Smooth muscle cell (in vitro differentiated cells): ENCODE data around the gene C20orf204. TPM values are rescaled to one million over a fixed set of nuclear protein-coding genes. Genes with fewer than 3 reads are reported as not detected.

Experiments
- DNase-seq: peaks from one replicate; lab custom pipeline; 2025; ENCODE audit not compliant: unreplicated experiment; lab: John Stamatoyannopoulos, UW
- H2AFZ ChIP-seq: fragments of 200-600 bp; sonication (generic); 2 replicates; pipeline ENCODE4 v1.6.0; 2016; ENCODE audit warnings: antibody characterized with exemption, low read depth, mild to moderate bottlenecking
- H3F3A ChIP-seq: fragments of 200-600 bp; sonication (generic); 2 replicates; pipeline ENCODE4 v1.6.0; 2017; ENCODE audit warnings: antibody characterized with exemption, low read depth
- H3K27ac ChIP-seq: fragments of 200-600 bp; sonication (generic); 2 replicates; pipeline ENCODE4 v1.5.1; 2016; ENCODE audit warnings: low read depth, mild to moderate bottlenecking
- H3K27me3 ChIP-seq: fragments of 200-600 bp; sonication (generic); 2 replicates; pipeline ENCODE4 v1.6.1; 2016; ENCODE audit warnings: low read depth, mild to moderate bottlenecking
- H3K36me3 ChIP-seq: fragments of 200-600 bp; sonication (generic); 2 replicates; pipeline ENCODE4 v1.5.1; 2016; ENCODE audit warnings: low read depth
- H3K4me1 ChIP-seq: fragments of 200-600 bp; sonication (generic); 2 replicates; pipeline ENCODE4 v1.5.1; 2016; ENCODE audit warnings: low read depth
- H3K4me2 ChIP-seq: fragments of 200-600 bp; sonication (generic); 2 replicates; pipeline ENCODE4 v1.6.0; 2016; ENCODE audit warnings: mild to moderate bottlenecking
- H3K4me3 ChIP-seq: fragments of 200-600 bp; sonication (generic); 2 replicates; pipeline ENCODE4 v1.5.1; 2016; ENCODE audit warnings: mild to moderate bottlenecking
- H3K79me2 ChIP-seq: fragments of 200-600 bp; sonication (generic); 2 replicates; pipeline ENCODE4 v1.6.0; 2016; ENCODE audit warnings: low read depth, mild to moderate bottlenecking
- H3K9ac ChIP-seq: fragments of 200-600 bp; sonication (generic); 2 replicates; pipeline ENCODE4 v1.6.0; 2016; ENCODE audit warnings: low read depth
- H3K9me3 ChIP-seq: fragments of 200-600 bp; sonication (generic); replicated peaks from 2 replicates; pipeline ENCODE4 v1.5.1; 2016; ENCODE audit warnings: low read depth
- H4K20me1 ChIP-seq: fragments of 200-600 bp; sonication (generic); 2 replicates; pipeline ENCODE4 v1.6.0; 2016; ENCODE audit warnings: low read depth
- CTCF ChIP-seq: fragments of 200-600 bp; sonication (generic); IDR thresholded peaks from 2 replicates; pipeline ENCODE4 v1.5.1; 2017; ENCODE audit warnings: borderline replicate concordance, mild to moderate bottlenecking, antibody characterized with exemption; ENCODE audit not compliant: insufficient read depth, poor library complexity, severe bottlenecking
- WGBS: methylation state at CpG from one replicate; pipeline ENCODE4 v1.1.7; 2016; ENCODE audit warnings: low lambda C conversion rate; 5-methylcytosine and 5-hydroxymethylcytosine counted together
- polyA plus RNA-seq: library from polyadenylated mRNA; unstranded; fragments of >200 nt; fragmentation: Nextera tagmentation; extraction: Ambion mirVana; gene quantifications from 2 replicates; pipeline ENCODE4 v1.2.1, GENCODE V29; 2016
- total RNA-seq: library from RNA; depleted of rRNA; stranded (reverse); fragments of >200 nt; gene quantifications from 2 replicates; pipeline ENCODE4 v1.2.3, GENCODE V29; 2014

The C20orf204 gene
- total and polyA plus RNA-seq, 2 experiments from 2014 or later, result 0.09 to 0.87 TPM

GRCh38 chr20:64079273-64080012 is 43.5 kb downstream of the C20orf204 start, which contains the start of gene RGS19:
TSS of gene RGS19 (minus strand) at chr20:64079518. CDS start at chr20:64076886, 2,632 bp downstream.
- Histone ChIP-seq H3F3A (peaks cover 14% of the 10 kb centered on the region), H3K36me3 (no peaks in the 10 kb centered on the region), H3K4me1 (peaks cover 13% of the 10 kb centered on the region), H3K27me3 (peaks cover 9% of the 10 kb centered on the region), H2AFZ (no peak within 1 kb of the TSS), H3K4me2 (peak within 1 kb of the TSS; percentile 89), H3K4me3 (peak within 1 kb of the TSS; percentile 76), H3K79me2 (no peaks in the 10 kb centered on the region), H3K27ac (peak within 1 kb of the TSS; percentile 44), H3K9ac (peak within 1 kb of the TSS; percentile 60), H4K20me1 (no peaks in the 10 kb centered on the region), H3K9me3 (no peaks in the 10 kb centered on the region)
- TF ChIP-seq CTCF, result no peak
- peak; percentile 59 for DNase-seq
- under 1% methylated on average over 39 of the region's 73 CpGs for WGBS

GRCh38 chr20:64080013-64080812 is 44.2 kb downstream of the C20orf204 start, which contains the start of gene OPRL1:
TSS of gene OPRL1 (plus strand) at chr20:64080082. CDS start at chr20:64092721, 12,639 bp downstream.
- H3F3A ChIP-seq, result peaks cover 14% of the 10 kb centered on the region
- TF ChIP-seq CTCF, result no peak
- peak within 1 kb of the TSS; percentile 76 for H3K4me3 ChIP-seq
- 10% methylated on average over 41 of the region's 62 CpGs for WGBS
- peak within 1 kb of the TSS; percentile 60 for H3K9ac ChIP-seq
- H3K4me1 ChIP-seq, result peaks cover 18% of the 10 kb centered on the region
- peak; percentile 59 for DNase-seq
- H3K79me2 ChIP-seq, result no peaks in the 10 kb centered on the region
- peaks cover 16% of the 10 kb centered on the region for H3K27me3 ChIP-seq
- no peaks in the 10 kb centered on the region for H3K36me3 ChIP-seq
- H2AFZ ChIP-seq, result no peak within 1 kb of the TSS
- peak within 1 kb of the TSS; percentile 44 for H3K27ac ChIP-seq
- H3K9me3 ChIP-seq, result no peaks in the 10 kb centered on the region
- H3K4me2 ChIP-seq, result peak within 1 kb of the TSS; percentile 89
- H4K20me1 ChIP-seq, result no peaks in the 10 kb centered on the region

- peaks cover 18% of the 10 kb centered on the region for H3K4me1 ChIP-seq
Measured at GRCh38 chr20:64080813-64081623, 45.0 kb downstream of the C20orf204 start.

More at GRCh38 chr20:64080813-64081623, 45.0 kb downstream of the C20orf204 start:
- peaks cover 24% of the 10 kb centered on the region for H3K27me3 ChIP-seq
- no peak overlapping the region for H2AFZ ChIP-seq
- H4K20me1 ChIP-seq, result no peaks in the 10 kb centered on the region
- no peak for TF ChIP-seq CTCF
- no peaks in the 10 kb centered on the region for H3K36me3 ChIP-seq
- H3K4me2 ChIP-seq, result peak overlapping the region; percentile 89
- no peak overlapping the region for H3K27ac ChIP-seq
- H3K9me3 ChIP-seq, result no peaks in the 10 kb centered on the region
- no peak for DNase-seq
- no peak overlapping the region for H3K9ac ChIP-seq
- peaks cover 14% of the 10 kb centered on the region for H3F3A ChIP-seq
- peak overlapping the region; percentile 76 for H3K4me3 ChIP-seq
- WGBS, result 90% methylated on average over 13 of the region's 17 CpGs
- no peaks in the 10 kb centered on the region for H3K79me2 ChIP-seq
